ENCODE results near the gene NDUFC1. TPM values are rescaled to one million over a fixed set of nuclear protein-coding genes. Genes with fewer than 3 reads are reported as not detected.
"Not testable (repeated sequence)": the region's sequence is repeated elsewhere in the genome, so short reads cannot be mapped to it uniquely, and the experiment has no call there.

The NDUFC1 gene
- total RNA-seq, 4 donors from 2014 or later, result 37.2 to 53.6 (median 46.8) TPM

GRCh38 chr4:139267301-139267700 lies 35.0 kb downstream of the NDUFC1 start:
- no peak overlapping the region for H3K4me3 ChIP-seq (ENCODE audit: low read depth, poor library complexity, severe bottlenecking)
- TF ChIP-seq CTCF (IDR thresholded peaks at IDR 0.05) (no peak), POLR2A (IDR thresholded peaks at IDR 0.05) (no peak)
- intact Hi-C loops (cut with DNase I; ENCODE audit: low total_unique reads), result no loop called here
- DNase-seq (ENCODE audit: low spot score in 2 of 2), result no peak
- WGBS, 2 donors, result 87 to 91% methylated on average over 1 of the region's 1 CpG

- H3K4me3 ChIP-seq (ENCODE audit: low read depth, poor library complexity, severe bottlenecking), result no peak overlapping the region
- DNase-seq (ENCODE audit: low spot score in 2 of 2), result peak; percentile 51 to 91
- 14 to 21% methylated on average over 14 of the region's 14 CpGs for WGBS, 2 donors
- no peak for TF ChIP-seq CTCF (IDR thresholded peaks at IDR 0.05)
- TF ChIP-seq POLR2A (IDR thresholded peaks at IDR 0.05), result no peak
- intact Hi-C loops (cut with DNase I; ENCODE audit: low total_unique reads), result no loop called here
Observed at GRCh38 chr4:139266583-139267257, 35.6 kb downstream of the NDUFC1 start.

- no peak for TF ChIP-seq CTCF (IDR thresholded peaks at IDR 0.05)
- no peak for TF ChIP-seq POLR2A (IDR thresholded peaks at IDR 0.05)
- intact Hi-C loops (cut with DNase I; ENCODE audit: low total_unique reads), result no loop called here
- H3K4me3 ChIP-seq (ENCODE audit: low read depth, poor library complexity, severe bottlenecking), result no peak overlapping the region
- 2 to 14% methylated on average over 1 of the region's 1 CpG for WGBS, 2 donors
- no peak for DNase-seq (ENCODE audit: low spot score in 2 of 2)
Observed at GRCh38 chr4:139266208-139266582, 36.1 kb downstream of the NDUFC1 start.

- 57 to 60% methylated on average over 3 of the region's 3 CpGs for WGBS, 2 donors
- no peak for TF ChIP-seq POLR2A (IDR thresholded peaks at IDR 0.05)
- TF ChIP-seq CTCF (IDR thresholded peaks at IDR 0.05), result no peak
- no peak overlapping the region for H3K4me3 ChIP-seq (ENCODE audit: low read depth, poor library complexity, severe bottlenecking)
- intact Hi-C loops (cut with DNase I; ENCODE audit: low total_unique reads), result no loop called here
- no peak for DNase-seq (ENCODE audit: low spot score in 2 of 2)
Observed at GRCh38 chr4:139265654-139266053, 36.6 kb downstream of the NDUFC1 start.

- TF ChIP-seq CTCF (IDR thresholded peaks at IDR 0.05) (no peak), POLR2A (IDR thresholded peaks at IDR 0.05) (no peak)
- H3K4me3 ChIP-seq (ENCODE audit: low read depth, poor library complexity, severe bottlenecking), result no peak overlapping the region
- WGBS, 2 donors, result 72 to 73% methylated on average over 2 of the region's 2 CpGs
- intact Hi-C loops (cut with DNase I; ENCODE audit: low total_unique reads), result no loop called here
- DNase-seq (ENCODE audit: low spot score in 2 of 2), result no peak
Observed at GRCh38 chr4:139256349-139256748, 45.9 kb downstream of the NDUFC1 start.

- intact Hi-C loops (cut with DNase I; ENCODE audit: low total_unique reads); H3K4me3 ChIP-seq (ENCODE audit: low read depth, poor library complexity, severe bottlenecking); DNase-seq (ENCODE audit: low spot score in 2 of 2): not testable (repeated sequence)
- 90 to 94% methylated on average over 6 of the region's 6 CpGs for WGBS, 2 donors
Observed at GRCh38 chr4:139255581-139255980, 46.7 kb downstream of the NDUFC1 start.

All from lower leg skin (tissue), 4 donors.